ENCODE data around the gene SPRN.

DNA sequence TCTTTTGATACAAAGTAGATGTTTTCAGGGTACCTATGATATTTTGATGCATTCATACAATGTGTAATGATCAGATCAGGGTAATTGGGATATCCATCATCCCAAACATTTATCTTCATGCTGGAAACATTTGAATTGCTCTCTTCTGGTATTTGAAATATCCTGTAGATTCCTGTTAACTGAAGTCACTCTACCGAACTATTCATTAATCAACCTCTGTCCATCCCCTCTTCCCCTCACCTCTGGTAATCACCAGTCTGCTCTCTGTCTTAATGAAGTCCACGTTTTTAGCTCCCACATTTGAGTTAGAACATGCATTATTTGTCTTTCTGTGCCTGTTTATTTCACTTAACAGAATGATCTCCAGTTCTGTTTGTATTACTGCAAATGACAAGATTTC lies 19.2 kb downstream of the SPRN start:
- TF ChIP-seq, protein P1, sequence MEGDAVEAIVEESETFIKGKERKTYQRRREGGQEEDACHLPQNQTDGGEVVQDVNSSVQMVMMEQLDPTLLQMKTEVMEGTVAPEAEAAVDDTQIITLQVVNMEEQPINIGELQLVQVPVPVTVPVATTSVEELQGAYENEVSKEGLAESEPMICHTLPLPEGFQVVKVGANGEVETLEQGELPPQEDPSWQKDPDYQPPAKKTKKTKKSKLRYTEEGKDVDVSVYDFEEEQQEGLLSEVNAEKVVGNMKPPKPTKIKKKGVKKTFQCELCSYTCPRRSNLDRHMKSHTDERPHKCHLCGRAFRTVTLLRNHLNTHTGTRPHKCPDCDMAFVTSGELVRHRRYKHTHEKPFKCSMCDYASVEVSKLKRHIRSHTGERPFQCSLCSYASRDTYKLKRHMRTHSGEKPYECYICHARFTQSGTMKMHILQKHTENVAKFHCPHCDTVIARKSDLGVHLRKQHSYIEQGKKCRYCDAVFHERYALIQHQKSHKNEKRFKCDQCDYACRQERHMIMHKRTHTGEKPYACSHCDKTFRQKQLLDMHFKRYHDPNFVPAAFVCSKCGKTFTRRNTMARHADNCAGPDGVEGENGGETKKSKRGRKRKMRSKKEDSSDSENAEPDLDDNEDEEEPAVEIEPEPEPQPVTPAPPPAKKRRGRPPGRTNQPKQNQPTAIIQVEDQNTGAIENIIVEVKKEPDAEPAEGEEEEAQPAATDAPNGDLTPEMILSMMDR (conservative IDR thresholded peaks at IDR 0.05 in 1 of 2, IDR thresholded peaks at IDR 0.05 in 1 of 2; ENCODE audit: low read depth in 1 of 2, low read length in 2 of 2) = no peak
- no peak for TF ChIP-seq EZH2 (IDR thresholded peaks at IDR 0.05; ENCODE audit: low read length, missing control alignments)
